ENCODE results near the gene PRCC. TPM values are rescaled to one million over a fixed set of nuclear protein-coding genes. Genes with fewer than 3 reads are reported as not detected.
A peak's percentile ranks its signal among the peaks of the same experiment; 100 is the strongest.

The PRCC gene
- total RNA-seq, 4 donors from 2014 or later, result 22.7 to 71.9 (median 29.1) TPM

GRCh38 chr1:156741481-156741983 lies 25.8 kb upstream of the PRCC start:
- H3K4me1 ChIP-seq, result peaks cover 0 to 7% of the 10 kb centered on the region in 2 donors
- no peaks in the 10 kb centered on the region for H3K27me3 ChIP-seq
- peak overlapping the region; percentile 9 to 71 for H3K4me3 ChIP-seq
- intact Hi-C loops (cut with DNase I; ENCODE audit: low total_unique reads), result no loop called here
- DNase-seq, result no peak
- H3K36me3 ChIP-seq, result no peaks in the 10 kb centered on the region
- peak overlapping the region; percentile 81 to 87 for H3K27ac ChIP-seq
- no peak for TF ChIP-seq POLR2A (IDR thresholded peaks at IDR 0.05)
- TF ChIP-seq, protein P1, sequence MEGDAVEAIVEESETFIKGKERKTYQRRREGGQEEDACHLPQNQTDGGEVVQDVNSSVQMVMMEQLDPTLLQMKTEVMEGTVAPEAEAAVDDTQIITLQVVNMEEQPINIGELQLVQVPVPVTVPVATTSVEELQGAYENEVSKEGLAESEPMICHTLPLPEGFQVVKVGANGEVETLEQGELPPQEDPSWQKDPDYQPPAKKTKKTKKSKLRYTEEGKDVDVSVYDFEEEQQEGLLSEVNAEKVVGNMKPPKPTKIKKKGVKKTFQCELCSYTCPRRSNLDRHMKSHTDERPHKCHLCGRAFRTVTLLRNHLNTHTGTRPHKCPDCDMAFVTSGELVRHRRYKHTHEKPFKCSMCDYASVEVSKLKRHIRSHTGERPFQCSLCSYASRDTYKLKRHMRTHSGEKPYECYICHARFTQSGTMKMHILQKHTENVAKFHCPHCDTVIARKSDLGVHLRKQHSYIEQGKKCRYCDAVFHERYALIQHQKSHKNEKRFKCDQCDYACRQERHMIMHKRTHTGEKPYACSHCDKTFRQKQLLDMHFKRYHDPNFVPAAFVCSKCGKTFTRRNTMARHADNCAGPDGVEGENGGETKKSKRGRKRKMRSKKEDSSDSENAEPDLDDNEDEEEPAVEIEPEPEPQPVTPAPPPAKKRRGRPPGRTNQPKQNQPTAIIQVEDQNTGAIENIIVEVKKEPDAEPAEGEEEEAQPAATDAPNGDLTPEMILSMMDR (IDR thresholded peaks at IDR 0.05), result no peak
- no peaks in the 10 kb centered on the region for H3K9me3 ChIP-seq

DNA sequence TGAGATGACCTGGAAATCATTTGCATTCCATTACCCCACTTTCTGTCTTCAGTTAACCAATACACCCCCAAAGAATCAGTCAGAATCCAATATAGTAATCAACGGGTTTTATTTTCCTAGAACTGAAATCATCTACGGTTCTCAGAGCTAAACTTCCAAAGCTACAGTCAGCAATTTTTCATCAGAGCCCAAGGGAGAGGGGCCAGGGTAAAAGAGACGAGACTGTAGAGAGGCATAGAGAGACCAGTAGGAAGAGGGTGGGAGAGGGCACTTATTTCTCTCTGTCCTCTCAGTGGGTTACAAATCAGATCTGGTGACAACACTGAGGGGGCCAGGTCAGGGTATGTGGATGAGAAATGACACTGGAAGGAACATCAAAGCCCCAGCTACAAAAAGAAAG lies 25.3 kb upstream of the PRCC start:
- Histone ChIP-seq H3K9me3 (no peaks in the 10 kb centered on the region), H3K36me3 (no peaks in the 10 kb centered on the region), H3K4me1 (peaks cover 0 to 7% of the 10 kb centered on the region in 2 donors), H3K27me3 (no peaks in the 10 kb centered on the region), H3K4me3 (no peak overlapping the region), H3K27ac (peak overlapping the region; percentile 81 to 87)
- intact Hi-C loops (cut with DNase I; ENCODE audit: low total_unique reads), result no loop called here
- DNase-seq, result no peak
- TF ChIP-seq, protein P1 (IDR thresholded peaks at IDR 0.05), result no peak
- no peak for TF ChIP-seq POLR2A (IDR thresholded peaks at IDR 0.05)

DNA sequence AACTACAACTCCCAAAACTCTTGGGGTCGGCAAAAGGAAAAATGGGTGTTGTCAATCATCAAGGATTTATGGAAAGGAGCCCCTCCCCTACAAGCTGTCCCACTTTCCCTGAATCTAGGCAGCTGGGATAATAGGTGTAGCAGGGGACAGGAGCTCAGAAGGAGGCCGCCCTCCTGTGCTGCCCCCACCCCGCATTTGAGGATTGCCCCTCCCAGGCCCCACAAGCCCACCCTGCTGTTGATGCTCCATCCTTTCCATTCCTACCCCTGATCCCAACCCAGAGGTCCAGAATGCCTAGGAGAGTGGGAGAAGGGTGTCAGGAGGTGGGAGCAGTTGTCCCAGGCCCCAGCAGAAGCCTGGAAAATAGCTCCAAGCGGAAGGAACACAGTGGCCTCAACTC lies 24.5 kb upstream of the PRCC start:
- Histone ChIP-seq H3K4me3 (no peak overlapping the region), H3K27ac (no peak overlapping the region), H3K9me3 (no peaks in the 10 kb centered on the region), H3K4me1 (peaks cover 0 to 7% of the 10 kb centered on the region in 2 donors), H3K27me3 (no peaks in the 10 kb centered on the region), H3K36me3 (no peaks in the 10 kb centered on the region)
- DNase-seq, result no peak
- TF ChIP-seq, protein P1 (IDR thresholded peaks at IDR 0.05), result no peak
- no peak for TF ChIP-seq POLR2A (IDR thresholded peaks at IDR 0.05)
- intact Hi-C loops (cut with DNase I; ENCODE audit: low total_unique reads), result no loop called here

DNA sequence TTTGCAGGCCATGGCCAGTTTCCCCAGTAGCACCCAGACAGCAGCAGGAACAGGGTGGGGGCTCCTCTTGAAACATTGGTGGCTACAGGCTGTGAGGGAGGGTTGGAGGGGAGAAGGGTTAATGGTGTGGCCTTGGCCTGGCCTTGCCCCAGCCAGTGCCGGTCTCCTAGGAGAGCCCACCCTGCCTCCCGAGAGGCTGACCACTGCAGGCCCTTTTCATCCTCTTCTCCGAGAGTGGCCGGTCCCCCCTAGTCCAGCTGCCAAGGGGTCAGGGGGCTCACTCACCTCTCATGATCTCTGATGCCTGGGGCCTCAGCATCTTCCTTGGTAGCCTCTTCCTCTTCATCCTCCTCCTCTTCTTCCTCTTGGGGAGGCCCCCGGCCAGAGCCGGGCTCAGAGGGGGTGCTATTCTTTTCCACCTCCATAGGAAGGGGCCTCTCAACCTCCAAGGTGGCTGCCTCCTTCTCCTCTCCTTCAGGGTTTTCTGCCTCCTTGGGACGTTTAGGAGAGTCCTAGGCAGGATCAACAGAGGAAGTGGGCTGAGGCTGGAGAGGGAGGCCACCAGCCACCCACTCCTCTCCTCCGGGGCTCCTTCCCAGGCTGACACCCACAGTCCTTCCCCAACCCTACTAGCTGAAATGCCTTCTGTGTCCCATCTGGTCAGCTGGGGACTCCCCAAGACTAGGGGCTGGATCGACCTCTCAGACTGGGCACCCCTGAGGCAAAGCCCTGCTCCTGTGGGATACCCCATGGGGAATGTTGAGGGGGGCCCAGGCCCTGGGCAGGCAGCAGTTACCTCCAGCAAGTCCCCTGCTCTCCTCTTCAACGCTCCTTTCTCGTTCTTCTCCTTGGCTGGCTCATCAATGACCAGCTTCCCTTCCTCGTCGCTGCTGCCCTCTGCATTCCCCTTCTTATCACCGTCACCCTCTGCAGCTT lies 23.7 kb upstream of the PRCC start:
- DNase-seq, result no peak
- intact Hi-C loops (cut with DNase I; ENCODE audit: low total_unique reads), result no loop called here
- H3K9me3 ChIP-seq, result no peaks in the 10 kb centered on the region
- peaks cover 0 to 7% of the 10 kb centered on the region in 2 donors for H3K4me1 ChIP-seq
- H3K27me3 ChIP-seq, result no peaks in the 10 kb centered on the region
- no peak overlapping the region for H3K4me3 ChIP-seq
- no peak for TF ChIP-seq POLR2A (IDR thresholded peaks at IDR 0.05)
- TF ChIP-seq, protein P1 (IDR thresholded peaks at IDR 0.05), result no peak
- no peaks in the 10 kb centered on the region for H3K36me3 ChIP-seq
- H3K27ac ChIP-seq, result no peak overlapping the region

GRCh38 chr1:156744344-156744743 lies 23.0 kb upstream of the PRCC start:
- H3K36me3 ChIP-seq, result no peaks in the 10 kb centered on the region
- H3K27me3 ChIP-seq, result no peaks in the 10 kb centered on the region
- H3K4me1 ChIP-seq, result peaks cover 0 to 7% of the 10 kb centered on the region in 2 donors
- H3K27ac ChIP-seq, result peak overlapping the region; percentile 29 to 99
- no peak overlapping the region for H3K4me3 ChIP-seq
- no peaks in the 10 kb centered on the region for H3K9me3 ChIP-seq
- TF ChIP-seq, protein P1 (IDR thresholded peaks at IDR 0.05), result no peak
- TF ChIP-seq POLR2A (IDR thresholded peaks at IDR 0.05), result no peak
- DNase-seq, result no peak
- intact Hi-C loops (cut with DNase I; ENCODE audit: low total_unique reads), result no loop called here

Measured in uterus (tissue), 4 donors.